ENCODE results near the gene ANK3.

DNA sequence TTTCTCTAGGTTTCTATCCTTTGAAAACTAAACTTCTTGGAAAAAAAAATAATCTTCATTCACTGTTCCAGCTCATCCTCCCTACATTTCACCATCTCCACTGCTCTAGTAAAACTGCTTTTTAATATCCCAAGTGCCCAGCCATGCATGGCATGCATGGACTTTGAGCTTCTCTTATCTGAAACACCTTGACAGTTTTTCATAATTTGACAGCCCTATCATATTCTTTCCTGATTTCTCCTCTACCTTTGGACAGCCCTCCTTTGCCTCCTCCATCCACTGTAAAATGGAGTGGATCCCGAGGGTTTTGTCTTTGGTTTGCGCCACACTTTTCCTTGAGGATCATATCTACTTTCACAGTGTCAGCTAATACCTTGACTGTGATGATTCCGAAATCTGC is 212.8 kb downstream of the ANK3 start:
- TF ChIP-seq EP300 (conservative IDR thresholded peaks at IDR 0.05; ENCODE audit: poor library complexity, severe bottlenecking), result no peak
- no peak for TF ChIP-seq CTCF (IDR thresholded peaks at IDR 0.05; ENCODE audit: poor library complexity, severe bottlenecking)
- no peak for TF ChIP-seq SMC3 (conservative IDR thresholded peaks at IDR 0.05; ENCODE audit: poor library complexity)
- TF ChIP-seq POLR2AphosphoS5 (IDR thresholded peaks at IDR 0.05), result no peak
- no peak for TF ChIP-seq EZH2 (IDR thresholded peaks at IDR 0.05; ENCODE audit: borderline replicate concordance, insufficient read depth, low read length, poor library complexity, severe bottlenecking)
- TF ChIP-seq RAD21 (conservative IDR thresholded peaks at IDR 0.05), result no peak
- TF ChIP-seq TAF1 (IDR thresholded peaks at IDR 0.05; ENCODE audit: low read depth), result no peak
- TF ChIP-seq, protein P1, sequence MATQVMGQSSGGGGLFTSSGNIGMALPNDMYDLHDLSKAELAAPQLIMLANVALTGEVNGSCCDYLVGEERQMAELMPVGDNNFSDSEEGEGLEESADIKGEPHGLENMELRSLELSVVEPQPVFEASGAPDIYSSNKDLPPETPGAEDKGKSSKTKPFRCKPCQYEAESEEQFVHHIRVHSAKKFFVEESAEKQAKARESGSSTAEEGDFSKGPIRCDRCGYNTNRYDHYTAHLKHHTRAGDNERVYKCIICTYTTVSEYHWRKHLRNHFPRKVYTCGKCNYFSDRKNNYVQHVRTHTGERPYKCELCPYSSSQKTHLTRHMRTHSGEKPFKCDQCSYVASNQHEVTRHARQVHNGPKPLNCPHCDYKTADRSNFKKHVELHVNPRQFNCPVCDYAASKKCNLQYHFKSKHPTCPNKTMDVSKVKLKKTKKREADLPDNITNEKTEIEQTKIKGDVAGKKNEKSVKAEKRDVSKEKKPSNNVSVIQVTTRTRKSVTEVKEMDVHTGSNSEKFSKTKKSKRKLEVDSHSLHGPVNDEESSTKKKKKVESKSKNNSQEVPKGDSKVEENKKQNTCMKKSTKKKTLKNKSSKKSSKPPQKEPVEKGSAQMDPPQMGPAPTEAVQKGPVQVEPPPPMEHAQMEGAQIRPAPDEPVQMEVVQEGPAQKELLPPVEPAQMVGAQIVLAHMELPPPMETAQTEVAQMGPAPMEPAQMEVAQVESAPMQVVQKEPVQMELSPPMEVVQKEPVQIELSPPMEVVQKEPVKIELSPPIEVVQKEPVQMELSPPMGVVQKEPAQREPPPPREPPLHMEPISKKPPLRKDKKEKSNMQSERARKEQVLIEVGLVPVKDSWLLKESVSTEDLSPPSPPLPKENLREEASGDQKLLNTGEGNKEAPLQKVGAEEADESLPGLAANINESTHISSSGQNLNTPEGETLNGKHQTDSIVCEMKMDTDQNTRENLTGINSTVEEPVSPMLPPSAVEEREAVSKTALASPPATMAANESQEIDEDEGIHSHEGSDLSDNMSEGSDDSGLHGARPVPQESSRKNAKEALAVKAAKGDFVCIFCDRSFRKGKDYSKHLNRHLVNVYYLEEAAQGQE (IDR thresholded peaks at IDR 0.05; ENCODE audit: borderline replicate concordance), result no peak
- TF ChIP-seq MXI1 (conservative IDR thresholded peaks at IDR 0.05; ENCODE audit: poor library complexity, severe bottlenecking), result no peak
